Stimulated activated CD8-positive, alpha-beta memory T cell treated with anti-CD3 and anti-CD28 coated beads, Interleukin-12 subunit alpha, Interleukin-12 subunit beta, amount 100 ng/mL, for 1 hour (primary cell): ENCODE measurements around the gene AKAP12.

Experiments used
- DNase-seq: peaks from one replicate; pipeline ENCODE4 v3.0.0-alpha.2; 2020; ENCODE audit warnings: low read depth

Gene AKAP12

GRCh38 chr6:151284548-151285017 lies 44.8 kb downstream of the AKAP12 start:
- DNase-seq = no peak

GRCh38 chr6:151285122-151285521 lies 45.4 kb downstream of the AKAP12 start:
- DNase-seq = no peak

GRCh38 chr6:151286214-151286613 lies 46.4 kb downstream of the AKAP12 start:
- DNase-seq = no peak

GRCh38 chr6:151288712-151289398 lies 49.1 kb downstream of the AKAP12 start:
- no peak for DNase-seq

GRCh38 chr6:151289399-151290007 lies 49.7 kb downstream of the AKAP12 start:
- no peak for DNase-seq

- DNase-seq = no peak
These were observed 51.3 kb downstream of the AKAP12 start for GRCh38 chr6:151290877-151291721.

- DNase-seq = no peak
These were observed 51.9 kb downstream of the AKAP12 start for GRCh38 chr6:151291722-151292059.

GRCh38 chr6:151292974-151293687 lies 53.4 kb downstream of the AKAP12 start:
- DNase-seq = no peak

GRCh38 chr6:151293688-151294016 lies 53.9 kb downstream of the AKAP12 start:
- DNase-seq = no peak

- DNase-seq = no peak
These were observed 54.9 kb downstream of the AKAP12 start for GRCh38 chr6:151294561-151295101.

- no peak for DNase-seq
These were observed 58.1 kb downstream of the AKAP12 start for GRCh38 chr6:151297886-151298285.

- no peak for DNase-seq
These were observed 59.2 kb downstream of the AKAP12 start for GRCh38 chr6:151299011-151299410.

GRCh38 chr6:151300267-151300991 lies 60.7 kb downstream of the AKAP12 start:
- DNase-seq = no peak

- DNase-seq = no peak
These were observed 61.8 kb downstream of the AKAP12 start for GRCh38 chr6:151301547-151301946.

GRCh38 chr6:151303231-151303630 lies 63.5 kb downstream of the AKAP12 start:
- no peak for DNase-seq

- no peak for DNase-seq
These were observed 66.6 kb downstream of the AKAP12 start for GRCh38 chr6:151306269-151306783.

GRCh38 chr6:151307501-151307900 lies 67.7 kb downstream of the AKAP12 start:
- no peak for DNase-seq

GRCh38 chr6:151309619-151310018 lies 69.9 kb downstream of the AKAP12 start:
- no peak for DNase-seq

- no peak for DNase-seq
These were observed 70.5 kb downstream of the AKAP12 start for GRCh38 chr6:151310279-151310678.

- DNase-seq = no peak
These were observed 71.3 kb downstream of the AKAP12 start for GRCh38 chr6:151310852-151311767.
